Activated CD8-positive, alpha-beta memory T cell treated with anti-CD3 and anti-CD28 coated beads for 36 hours (primary cell): ENCODE data around the gene PDS5B. TPM values are rescaled to one million over a fixed set of nuclear protein-coding genes. Genes with fewer than 3 reads are reported as not detected.

ENCODE experiments used
- CTCF ChIA-PET: fragments of 350-600 bp; sonication (Branson Sonifier 250); formaldehyde crosslinking; loops from one replicate; lab custom pipeline; 2021; ENCODE audit warnings: antibody characterized with exemption; lab: Charles Lee
- POLR2A ChIA-PET: fragments of 350-600 bp; sonication (Branson Sonifier 250); formaldehyde crosslinking; loops from one replicate; lab custom pipeline; 2021; ENCODE audit warnings: antibody characterized with exemption; lab: Charles Lee
- total RNA-seq, 2 experiments: library from RNA; stranded (reverse); gene quantifications; one replicate each; pipeline ENCODE4 v1.2.3, GENCODE V29; 2021

PDS5B gene
- total RNA-seq, 2 experiments from 2014 or later, result 45.6 to 47.2 TPM

DNA sequence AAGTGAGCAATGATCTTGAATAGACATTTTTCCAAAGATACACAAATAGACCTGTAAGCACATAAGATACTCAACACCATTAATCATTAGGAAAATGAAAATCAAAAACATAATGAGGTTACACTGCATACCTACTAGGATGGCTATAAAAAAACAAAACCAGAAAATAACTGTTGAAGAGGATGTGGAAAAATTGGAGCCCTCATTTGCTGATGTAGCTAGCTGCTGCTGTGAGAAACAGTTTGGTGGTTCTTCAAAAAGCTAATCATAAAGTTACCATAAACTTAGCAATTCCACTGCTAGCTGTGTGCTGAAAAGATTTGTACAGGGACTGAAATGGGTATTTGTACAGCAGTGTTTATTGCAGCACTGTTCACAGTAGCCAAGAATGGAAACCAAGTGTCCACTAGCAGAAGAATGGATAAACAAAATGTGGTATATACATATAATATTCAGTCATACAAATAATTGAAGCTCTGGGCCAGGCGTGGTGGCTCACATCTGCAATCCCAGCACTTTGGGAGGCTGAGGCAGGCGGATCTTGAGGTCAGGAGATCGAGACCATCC is 46.2 kb downstream of the PDS5B start:
- CTCF ChIA-PET, result interaction anchor here (0.6 kb wide), 1 partner anchor 47 kb away, joined by 3 read pairs; no protein-coding TSS in a partner anchor
- POLR2A ChIA-PET, result no interaction called here

DNA sequence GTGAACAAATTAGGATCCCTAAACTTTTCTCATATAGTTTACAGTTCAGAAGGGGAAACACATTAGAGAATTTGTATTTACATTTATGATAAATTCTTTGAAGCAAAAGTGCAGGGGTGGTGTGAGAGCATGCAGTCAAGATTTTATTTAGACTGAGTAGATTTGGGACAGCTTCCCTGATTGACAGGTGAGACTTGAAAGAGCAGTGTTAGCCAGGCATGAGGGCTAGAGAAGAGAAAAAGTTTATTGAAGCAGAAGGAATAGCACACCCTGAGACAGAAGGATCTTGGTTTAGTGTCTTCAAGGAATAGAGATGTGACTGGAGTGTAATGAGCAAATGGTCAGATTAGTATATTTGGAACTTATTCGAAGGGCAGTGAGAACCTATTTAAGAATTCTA is 50.5 kb downstream of the PDS5B start:
- CTCF ChIA-PET, result interaction anchor here (1.8 kb wide), 1 partner anchor 49 kb away, joined by 6 read pairs; no protein-coding TSS in a partner anchor

GRCh38 chr13:32638739-32639138 is 52.5 kb downstream of the PDS5B start:
- POLR2A ChIA-PET, result no interaction called here
- CTCF ChIA-PET, result no interaction called here

More for the DNA sequence above, 50.5 kb downstream of the PDS5B start:
- POLR2A ChIA-PET, result no interaction called here

DNA sequence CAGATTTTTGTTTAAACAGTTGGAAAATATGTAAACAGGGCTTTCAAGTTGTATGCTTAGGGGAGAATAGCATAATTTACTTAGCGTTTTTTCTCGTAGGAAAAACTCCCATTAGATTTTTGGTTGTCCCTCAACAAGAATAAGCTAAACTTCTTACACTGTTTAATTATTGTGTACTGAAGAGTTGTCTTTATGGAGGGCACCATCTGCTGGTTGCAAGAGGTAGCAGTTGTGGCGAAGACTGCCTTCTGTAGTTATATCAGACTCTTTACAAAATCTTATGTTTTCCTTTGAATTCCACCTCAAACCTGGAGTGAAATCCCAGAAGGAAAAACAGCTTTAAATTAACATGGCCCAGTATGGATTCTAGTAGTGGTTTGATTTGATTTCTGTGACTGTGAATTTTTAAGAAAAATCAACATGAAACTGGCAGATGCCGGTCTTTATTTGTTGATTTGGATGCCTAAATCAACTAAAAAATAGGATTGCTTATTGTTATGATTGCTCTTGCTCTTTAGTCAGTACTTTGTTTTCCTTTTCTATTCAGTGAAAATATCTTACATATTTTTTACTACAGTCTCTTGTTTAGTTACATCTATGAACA is 53.4 kb downstream of the PDS5B start:
- ChIA-PET POLR2A (interaction anchor here (1.0 kb wide), 1 partner anchor 52 kb away, joined by 5 read pairs; no protein-coding TSS in a partner anchor), CTCF (interaction anchor here (1.2 to 2.2 kb wide), 5 partner anchors 26 to 61 kb away, joined by 3 to 10 read pairs (median 6); partner anchors contain the start of gene PDS5B)

DNA sequence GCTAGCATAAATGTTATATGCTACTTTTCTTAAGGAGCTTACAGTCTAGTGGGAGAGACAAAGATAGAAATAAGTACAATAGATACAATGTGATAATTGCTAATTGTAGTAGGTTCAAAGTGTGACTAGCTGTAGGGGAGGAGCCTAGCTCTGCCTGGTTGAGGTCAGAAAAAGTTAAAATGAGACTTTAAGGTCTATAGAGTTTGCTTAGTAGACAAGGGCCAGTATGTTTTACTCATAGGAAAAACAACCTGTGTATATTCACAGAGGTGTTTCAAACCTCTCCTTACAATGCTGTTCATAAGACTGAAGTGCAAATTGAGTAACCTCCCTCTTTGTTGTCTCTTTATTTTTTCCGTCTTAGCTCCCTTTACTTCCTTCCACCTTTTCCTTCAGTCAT is 56.1 kb downstream of the PDS5B start:
- ChIA-PET POLR2A (interaction anchor here (1.0 kb wide), 1 partner anchor 9 kb away, joined by 3 read pairs; no protein-coding TSS in a partner anchor), CTCF (interaction anchor here (1.5 to 2.2 kb wide), 3 partner anchors 11 to 57 kb away, joined by 4 to 11 read pairs (median 9); partner anchors contain the start of gene PDS5B)

DNA sequence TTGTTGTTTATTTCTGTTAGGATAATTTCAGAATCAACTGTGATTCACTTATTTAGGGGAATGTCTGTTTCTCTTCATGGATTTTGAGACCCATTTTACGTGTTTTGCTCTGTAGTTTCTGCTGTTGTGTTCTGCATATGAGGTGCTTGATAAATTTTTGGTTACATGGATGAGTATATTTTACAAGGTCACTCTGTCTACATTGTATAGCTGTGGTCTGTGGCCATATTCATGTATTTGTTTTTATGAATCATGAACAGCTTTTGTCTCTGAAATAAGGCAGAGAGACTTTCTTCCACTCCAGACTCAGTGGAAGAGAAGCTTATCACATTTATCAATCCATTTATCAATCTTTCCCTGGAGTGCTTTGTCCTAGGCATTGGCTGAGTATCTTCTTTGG is 56.6 kb downstream of the PDS5B start:
- ChIA-PET CTCF (interaction anchor here (1.5 to 2.2 kb wide), 2 partner anchors 10 to 57 kb away, joined by 4 to 11 read pairs; partner anchors contain the start of gene PDS5B), POLR2A (no interaction called here)

DNA sequence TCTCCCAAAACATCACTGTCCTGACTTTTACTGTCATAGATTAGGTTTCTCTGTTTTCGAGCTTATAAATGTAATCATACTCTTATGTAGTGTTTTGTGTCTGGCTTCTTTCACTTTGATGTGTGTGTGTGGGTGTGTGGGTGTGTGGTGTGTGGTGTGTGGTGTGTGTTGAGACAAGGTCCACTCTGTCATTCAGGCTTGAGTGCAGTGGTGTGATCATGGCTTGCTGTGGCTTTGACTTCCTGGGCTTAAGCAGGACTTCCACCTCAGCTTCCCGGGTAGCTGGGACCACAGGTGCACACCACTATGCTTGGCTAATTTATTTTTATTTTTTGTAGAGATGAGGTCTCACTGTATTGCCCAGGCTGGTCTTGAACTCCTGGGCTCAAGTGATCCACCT is 59.6 kb downstream of the PDS5B start:
- CTCF ChIA-PET, result interaction anchor here (0.9 to 1.4 kb wide), 3 partner anchors 23 to 65 kb away, joined by 3 to 4 read pairs (median 4); partner anchors contain the start of gene PDS5B
- POLR2A ChIA-PET, result interaction anchor here (0.9 to 1.1 kb wide), 2 partner anchors 58 to 60 kb away, joined by 3 to 4 read pairs; partner anchors contain the start of gene PDS5B

GRCh38 chr13:32647926-32648325 is 61.7 kb downstream of the PDS5B start:
- POLR2A ChIA-PET, result no interaction called here
- CTCF ChIA-PET, result no interaction called here

- ChIA-PET CTCF (interaction anchor here (0.9 to 2.0 kb wide), 7 partner anchors 14 to 73 kb away, joined by 3 to 14 read pairs (median 3); partner anchors contain the start of gene PDS5B), POLR2A (interaction anchor here (0.6 to 0.7 kb wide), 2 partner anchors 9 to 63 kb away, joined by 3 read pairs; no protein-coding TSS in a partner anchor)
Measured at GRCh38 chr13:32650705-32651311, 64.6 kb downstream of the PDS5B start.

DNA sequence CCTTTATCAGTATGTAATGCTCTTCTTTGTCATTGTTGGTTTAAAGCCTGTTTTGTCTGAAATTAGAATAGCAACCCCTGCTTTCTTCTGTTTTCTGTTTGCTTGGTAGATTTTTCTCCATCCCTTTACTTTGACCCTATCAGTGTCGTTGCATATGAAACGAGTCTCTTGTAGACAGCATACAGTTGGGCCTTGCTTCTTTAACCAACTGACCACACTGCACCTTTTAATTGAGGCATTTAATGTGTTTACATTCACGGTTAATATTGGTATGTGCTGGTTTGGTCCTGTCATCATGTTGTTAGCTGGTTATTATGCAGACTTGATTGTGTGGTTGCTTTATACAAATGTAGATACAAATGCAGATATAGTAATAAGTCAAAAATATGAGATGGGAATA is 71.1 kb downstream of the PDS5B start:
- POLR2A ChIA-PET, result no interaction called here
- CTCF ChIA-PET, result no interaction called here

GRCh38 chr13:32659736-32660135 is 73.5 kb downstream of the PDS5B start:
- POLR2A ChIA-PET, result no interaction called here
- CTCF ChIA-PET, result interaction anchor here (1.5 kb wide), 1 partner anchor 74 kb away, joined by 4 read pairs; the partner anchor contains the start of gene PDS5B

- POLR2A ChIA-PET, result no interaction called here
- CTCF ChIA-PET, result interaction anchor here (1.5 kb wide), 1 partner anchor 74 kb away, joined by 4 read pairs; the partner anchor contains the start of gene PDS5B
Measured at GRCh38 chr13:32660227-32660626, 74.0 kb downstream of the PDS5B start.

DNA sequence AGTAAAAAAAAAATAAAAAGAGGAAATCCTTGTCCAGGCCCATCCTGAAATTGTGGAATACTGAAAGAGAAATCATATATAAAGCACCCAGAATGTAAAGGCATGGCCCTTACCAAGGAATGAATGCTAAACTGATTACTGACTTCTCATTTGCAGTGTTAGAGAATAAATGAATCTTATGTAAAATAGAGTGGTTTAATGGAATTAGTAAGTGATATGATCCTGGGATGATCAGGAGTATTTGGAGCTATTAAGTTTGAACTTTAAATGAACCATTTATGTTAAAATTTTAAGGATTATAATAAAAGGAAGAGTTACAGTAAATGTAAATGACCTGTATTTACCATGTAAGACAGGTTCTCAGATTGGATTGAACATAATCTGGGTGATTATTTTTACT is 75.4 kb downstream of the PDS5B start:
- ChIA-PET CTCF (no interaction called here), POLR2A (no interaction called here)

DNA sequence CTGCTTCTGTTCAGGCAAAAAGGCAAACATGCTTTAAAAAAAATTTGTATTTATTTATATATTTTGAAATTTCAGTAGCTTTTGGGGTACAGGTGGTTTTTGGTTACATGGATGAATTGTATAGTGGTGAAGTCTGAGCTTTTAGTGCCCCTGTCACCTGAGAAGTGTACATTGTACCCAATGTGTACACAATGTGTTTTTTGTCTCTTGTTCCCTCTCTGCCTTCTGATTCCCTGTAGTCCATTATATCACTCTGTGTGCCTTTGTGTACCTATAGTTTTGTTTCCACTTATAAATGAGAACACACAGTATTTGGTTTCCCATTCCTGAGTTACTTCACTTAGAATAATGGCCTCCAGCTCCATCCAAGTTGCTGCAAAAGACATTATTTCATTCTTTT is 77.4 kb downstream of the PDS5B start:
- CTCF ChIA-PET, result interaction anchor here (1.1 kb wide), 1 partner anchor 78 kb away, joined by 4 read pairs; the partner anchor contains the start of gene PDS5B
- POLR2A ChIA-PET, result no interaction called here

DNA sequence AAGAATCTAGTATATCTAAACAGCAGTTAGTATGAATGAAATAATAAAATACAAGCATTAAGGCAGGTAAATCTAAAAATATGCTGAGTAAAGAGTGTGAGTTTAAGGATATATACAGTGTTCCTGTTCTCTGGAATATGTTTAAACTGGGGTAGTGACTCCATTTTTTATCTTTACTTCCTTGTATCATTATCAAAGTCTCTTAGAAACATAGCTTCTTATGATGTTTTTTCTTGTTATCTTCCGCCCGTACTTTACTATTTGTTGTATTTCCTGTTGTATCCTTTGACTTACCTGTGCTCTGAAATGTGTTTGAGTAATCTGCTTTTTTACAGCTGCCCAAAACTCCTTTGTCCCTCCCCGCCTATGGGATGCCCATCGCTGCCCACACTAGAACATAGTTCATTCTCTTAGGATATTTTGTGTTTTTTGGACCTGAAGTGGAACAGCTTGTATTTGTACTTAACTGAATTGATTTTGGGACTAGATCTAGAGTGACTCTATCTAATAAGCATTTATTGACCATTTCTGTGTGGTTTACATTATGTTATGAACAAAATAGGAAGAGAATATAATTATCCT is 80.8 kb downstream of the PDS5B start:
- CTCF ChIA-PET, result no interaction called here
- POLR2A ChIA-PET, result no interaction called here

DNA sequence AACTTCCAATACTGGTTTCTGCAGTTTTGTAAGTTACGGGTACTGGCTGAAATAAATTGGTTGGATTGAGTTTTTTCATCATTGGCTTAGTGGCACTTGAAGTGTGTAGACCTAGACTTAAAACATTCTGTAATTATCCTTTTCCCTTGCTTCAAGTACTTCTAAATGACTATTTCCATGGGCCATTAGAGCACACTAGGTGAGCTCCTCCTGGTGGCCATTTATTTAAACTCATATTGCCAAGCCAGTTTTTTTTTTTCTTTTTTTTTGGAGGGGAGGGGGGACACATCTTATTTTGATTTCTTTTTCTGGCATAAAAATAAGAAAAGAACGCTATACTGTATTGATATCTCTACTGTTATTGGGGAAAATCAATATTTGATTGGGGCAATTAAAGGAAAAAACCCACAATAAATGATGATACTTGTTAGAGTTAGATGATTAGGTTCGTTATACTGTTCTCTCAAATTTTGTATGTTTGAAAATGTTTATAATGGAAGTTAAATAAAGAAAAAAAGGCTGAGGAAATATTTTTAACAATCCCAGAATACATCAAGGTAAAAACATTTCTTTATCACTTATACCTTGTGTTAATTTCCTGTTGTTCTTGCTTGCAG is 82.9 kb downstream of the PDS5B start:
- ChIA-PET POLR2A (interaction anchor here (0.5 to 0.7 kb wide), 2 partner anchors 19 to 83 kb away, joined by 3 to 4 read pairs; partner anchors contain the start of gene PDS5B), CTCF (interaction anchor here (3.0 kb wide), 1 partner anchor 83 kb away, joined by 15 read pairs; the partner anchor contains the start of gene PDS5B)

GRCh38 chr13:32674503-32674902 is 88.3 kb downstream of the PDS5B start:
- POLR2A ChIA-PET, result no interaction called here
- CTCF ChIA-PET, result no interaction called here

GRCh38 chr13:32676242-32676641 is 90.0 kb downstream of the PDS5B start:
- CTCF ChIA-PET, result interaction anchor here (0.6 kb wide), 1 partner anchor 36 kb away, joined by 3 read pairs; no protein-coding TSS in a partner anchor
- POLR2A ChIA-PET, result no interaction called here

GRCh38 chr13:32682130-32682529 is 95.9 kb downstream of the PDS5B start:
- ChIA-PET POLR2A (no interaction called here), CTCF (no interaction called here)
